HG02840 (cell line): Measurements from ENCODE around the gene RGS10.
"Not testable (repeated sequence)": the region's sequence is repeated elsewhere in the genome, so short reads cannot be mapped to it uniquely, and the experiment has no call there.

Source experiments
- ATAC-seq: cut with Tn5 transposase; IDR thresholded peaks from one replicate; pipeline ENCODE4 v1.9.1; 2021; ENCODE audit warnings: mild to moderate bottlenecking, moderate library complexity, moderate number of reproducible peaks; ENCODE audit not compliant: unreplicated experiment, low FRiP score

Gene RGS10

DNA sequence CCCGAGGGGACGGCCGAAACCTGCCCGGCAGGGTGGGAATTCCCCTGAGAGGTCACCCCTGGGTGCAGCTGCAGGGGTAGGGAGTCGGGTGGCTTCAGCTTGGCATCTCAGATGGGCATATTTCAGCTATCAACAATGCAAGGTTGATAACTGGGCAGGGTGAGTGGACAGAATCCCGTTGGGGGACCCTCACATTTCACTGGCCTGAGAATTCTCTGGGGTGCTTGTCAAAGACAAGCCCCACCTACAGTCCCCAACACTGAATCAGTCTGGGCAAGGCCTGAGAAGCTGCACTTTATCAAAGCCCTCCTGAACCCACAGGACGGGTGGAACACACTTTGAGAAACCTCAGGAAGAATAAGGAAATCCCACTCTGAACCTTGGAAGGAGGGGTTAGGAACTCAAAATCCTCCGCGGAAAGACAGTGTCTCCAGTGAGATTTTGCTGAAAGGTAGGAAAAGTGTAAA is 3.1 kb downstream of the RGS10 start:
- no peak for ATAC-seq

DNA sequence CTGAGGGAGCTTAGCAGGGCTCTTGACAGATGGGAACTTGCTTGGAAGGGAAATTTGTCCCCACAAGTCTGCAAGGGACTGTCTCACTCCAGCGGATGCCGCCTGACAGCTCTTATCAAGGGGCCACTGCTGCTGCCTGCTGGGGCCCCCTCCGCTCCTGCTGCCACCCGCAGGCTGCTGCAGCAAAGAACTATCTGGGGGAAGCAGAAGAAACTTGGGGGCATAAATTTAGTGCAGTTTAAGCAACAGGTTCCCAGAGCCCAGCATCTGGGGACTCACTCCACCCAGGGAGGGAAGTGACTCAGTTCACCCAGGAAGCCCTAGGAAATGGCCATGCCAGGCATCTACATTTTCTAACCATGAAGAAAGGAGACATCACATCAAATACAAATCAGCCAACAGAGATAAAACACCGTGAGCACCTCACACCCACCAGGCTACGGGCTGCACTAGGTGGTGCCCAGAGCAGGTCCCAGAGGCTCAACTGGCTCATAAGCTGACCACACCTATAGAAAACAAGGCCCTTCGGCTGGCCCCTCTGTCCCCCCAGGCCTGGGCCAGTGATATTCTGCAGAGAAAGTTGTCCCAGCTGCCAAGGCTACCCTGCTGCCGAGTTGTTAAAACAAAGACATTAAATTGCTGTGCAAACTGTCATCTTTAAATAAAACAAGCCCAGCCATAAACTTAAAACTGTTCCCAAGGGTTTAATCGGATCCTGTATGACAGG is 3.7 kb downstream of the RGS10 start:
- ATAC-seq: no peak

DNA sequence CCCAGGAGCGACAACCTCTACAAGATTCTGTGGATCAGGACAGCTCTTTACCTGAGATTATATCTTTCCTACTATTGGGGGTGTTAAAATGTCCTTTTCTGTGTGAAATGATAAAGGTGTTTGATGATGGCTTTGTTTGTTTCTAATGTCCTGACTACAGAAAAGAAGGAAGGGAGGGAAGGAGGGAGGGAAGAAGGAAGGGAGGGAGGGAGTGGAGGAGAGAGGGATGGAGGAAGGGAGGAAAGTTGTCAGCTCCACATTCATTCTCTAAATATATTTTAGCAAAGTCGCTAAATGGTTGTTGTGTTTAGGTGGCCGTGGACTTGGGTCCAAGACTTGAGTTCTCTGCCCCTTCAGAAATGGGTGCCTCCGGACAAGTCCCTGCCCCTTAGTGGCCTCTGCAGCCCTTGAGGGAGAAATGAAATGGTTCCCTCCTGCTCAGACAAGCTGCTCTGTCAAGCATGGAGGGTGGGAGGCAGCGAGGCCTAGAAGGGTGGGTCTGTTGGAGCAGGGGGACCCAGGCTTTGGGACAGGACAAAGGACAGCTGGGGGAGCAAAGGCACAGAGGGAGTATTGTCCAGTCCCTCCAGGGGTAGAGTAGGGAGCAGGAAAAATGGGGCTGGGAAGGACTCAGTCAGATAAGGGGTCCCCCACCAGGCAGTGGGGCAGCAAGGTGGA is 4.4 kb downstream of the RGS10 start:
- no peak for ATAC-seq

DNA sequence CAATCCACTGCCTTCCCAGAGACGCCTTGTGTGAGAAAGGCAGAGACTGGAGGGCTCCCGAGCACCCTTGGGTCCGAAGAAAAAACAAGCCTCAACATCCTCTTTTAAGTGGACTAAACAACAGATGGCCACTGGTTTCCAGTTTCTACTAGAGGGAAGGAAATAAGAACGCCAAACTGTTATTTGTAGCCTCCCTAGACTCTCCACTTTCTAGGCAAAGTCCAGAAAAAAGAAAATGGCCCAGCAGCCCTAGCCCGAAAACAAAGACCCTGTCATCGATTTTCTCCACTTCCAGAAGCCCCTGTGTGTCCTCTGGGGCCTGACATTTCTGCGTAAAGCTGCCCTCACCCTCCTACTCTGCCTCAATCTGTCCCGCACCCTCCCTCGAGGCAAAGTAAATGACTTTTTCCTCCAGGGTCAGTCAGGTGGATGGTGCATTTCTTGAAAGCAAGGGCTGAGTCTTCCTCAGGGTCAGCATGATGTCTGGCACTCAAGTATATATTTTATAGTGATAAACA is 6.0 kb downstream of the RGS10 start:
- ATAC-seq: no peak

DNA sequence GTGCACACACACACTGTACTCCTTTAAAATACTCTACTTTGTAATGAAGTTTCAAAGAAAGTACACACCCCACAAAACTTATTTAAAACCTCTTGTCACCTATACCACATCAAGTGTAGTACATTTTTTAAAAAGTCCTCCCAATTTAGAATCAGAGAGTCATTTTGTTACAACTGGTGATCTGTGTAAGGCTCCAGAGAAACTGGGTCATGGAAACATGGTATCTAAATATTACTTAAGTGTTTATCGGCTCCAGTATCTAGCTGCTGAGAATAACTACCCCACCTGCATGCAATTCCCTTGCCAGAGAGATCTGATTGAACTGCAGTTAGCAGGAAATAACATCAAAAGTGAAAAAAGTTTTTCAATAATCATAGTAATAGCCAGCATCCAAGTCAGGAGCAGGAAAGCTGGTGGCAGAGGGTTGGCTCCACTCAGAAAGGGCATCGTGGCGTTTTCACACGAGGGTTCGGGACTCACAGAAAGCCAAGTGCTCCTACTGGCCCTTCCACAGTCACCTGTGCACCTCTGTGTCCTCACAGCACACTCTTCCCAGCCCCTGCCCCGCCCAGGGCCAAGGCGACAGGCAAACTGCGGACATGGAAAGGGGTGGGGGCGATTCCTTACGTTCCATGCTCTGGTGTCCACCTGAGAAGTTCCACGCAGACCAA is 6.5 kb downstream of the RGS10 start:
- ATAC-seq: no peak

DNA sequence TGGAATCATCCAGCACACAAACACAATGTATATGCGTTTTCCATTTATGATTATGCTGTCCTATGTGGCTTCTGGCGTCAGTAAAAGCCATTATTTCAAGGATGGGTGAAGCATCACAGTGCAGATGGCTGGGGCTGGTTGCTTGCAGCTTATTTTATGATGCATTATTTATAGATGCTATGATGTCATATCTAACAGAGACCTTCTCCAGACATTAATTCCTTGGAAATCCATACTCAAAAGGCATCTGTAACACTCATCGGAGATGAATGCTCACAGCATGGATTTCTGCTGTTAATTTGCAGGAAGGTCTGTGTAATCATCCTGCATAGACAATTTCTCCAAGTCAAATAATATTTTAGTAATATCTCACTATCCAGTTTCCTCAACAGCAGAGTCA is 7.2 kb downstream of the RGS10 start:
- no peak for ATAC-seq

DNA sequence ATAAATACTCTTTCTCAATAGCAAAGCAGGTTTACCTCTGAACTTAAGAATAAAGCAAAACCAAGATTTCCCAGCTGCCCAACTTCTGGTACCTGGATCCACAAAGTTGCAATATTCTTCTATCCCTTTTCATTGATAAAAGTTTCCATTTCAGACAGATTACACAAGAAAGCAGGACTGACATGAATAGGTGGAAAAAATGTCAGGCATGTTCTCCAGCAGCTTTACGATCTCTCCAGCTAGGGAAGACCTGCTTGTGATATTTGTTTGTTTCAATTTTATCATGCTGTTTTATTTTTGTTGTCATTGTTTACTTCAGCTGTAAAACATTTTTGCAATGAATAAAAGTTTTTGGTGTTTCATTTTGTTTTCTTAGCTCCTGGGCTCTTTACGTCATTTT is 9.0 kb downstream of the RGS10 start:
- no peak for ATAC-seq

DNA sequence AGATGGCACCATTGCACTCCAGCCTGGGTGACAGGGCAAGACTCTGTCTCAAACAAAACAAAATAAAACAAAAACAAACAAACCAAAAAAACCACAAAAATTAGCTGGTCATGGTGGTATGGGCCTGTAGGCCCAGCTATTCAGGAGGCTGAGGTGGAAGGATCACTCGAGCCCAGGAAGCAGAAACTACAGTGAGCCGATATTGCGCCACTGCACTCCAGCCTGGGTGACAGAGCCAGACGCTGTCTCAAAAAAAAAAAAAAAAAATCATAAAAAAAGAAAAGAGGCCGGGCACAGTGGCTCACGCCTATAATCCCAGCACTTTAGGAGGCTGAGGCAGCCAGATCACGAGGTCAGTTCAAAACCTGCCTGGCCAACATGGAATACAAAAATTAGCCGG is 9.7 kb downstream of the RGS10 start:
- not testable (repeated sequence) for ATAC-seq

DNA sequence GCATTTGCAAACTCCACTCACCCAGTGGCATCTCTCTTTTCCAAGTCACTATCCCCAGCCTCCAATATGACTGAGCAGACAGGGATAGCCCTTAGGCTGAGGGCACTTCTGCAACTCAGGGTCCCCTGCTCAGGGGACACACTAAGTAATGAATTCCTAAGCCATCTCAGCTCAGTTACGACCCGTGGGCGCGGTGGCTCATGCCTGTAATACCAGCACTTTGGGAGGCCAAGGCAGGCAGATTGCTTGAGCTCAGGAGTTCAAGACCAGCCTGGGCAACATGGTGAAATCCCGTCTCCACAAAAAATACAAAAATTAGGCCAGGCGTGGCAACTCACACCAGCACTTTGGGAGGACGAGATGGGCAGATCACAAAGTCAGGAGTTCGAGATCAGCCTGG is 10.3 kb downstream of the RGS10 start:
- not testable (repeated sequence) for ATAC-seq

DNA sequence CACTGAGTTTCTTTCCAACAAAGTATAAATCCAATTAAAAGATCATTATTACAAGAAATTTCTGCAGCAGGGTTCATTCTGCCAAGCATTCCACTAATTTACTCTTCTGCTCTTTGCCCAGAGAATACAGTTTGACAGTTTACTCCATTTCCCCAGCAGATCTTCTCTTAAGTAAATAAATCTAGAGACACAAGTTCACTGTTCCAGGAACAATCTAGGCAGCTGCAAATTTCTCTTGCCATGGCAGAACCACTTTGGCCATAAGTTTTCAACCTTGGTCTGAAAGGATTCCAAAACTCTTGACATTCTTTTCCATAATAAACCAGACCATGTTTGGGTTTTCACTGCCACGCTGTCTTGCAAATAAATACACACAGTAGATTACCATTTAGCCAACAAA is 11.5 kb downstream of the RGS10 start:
- ATAC-seq: no peak

DNA sequence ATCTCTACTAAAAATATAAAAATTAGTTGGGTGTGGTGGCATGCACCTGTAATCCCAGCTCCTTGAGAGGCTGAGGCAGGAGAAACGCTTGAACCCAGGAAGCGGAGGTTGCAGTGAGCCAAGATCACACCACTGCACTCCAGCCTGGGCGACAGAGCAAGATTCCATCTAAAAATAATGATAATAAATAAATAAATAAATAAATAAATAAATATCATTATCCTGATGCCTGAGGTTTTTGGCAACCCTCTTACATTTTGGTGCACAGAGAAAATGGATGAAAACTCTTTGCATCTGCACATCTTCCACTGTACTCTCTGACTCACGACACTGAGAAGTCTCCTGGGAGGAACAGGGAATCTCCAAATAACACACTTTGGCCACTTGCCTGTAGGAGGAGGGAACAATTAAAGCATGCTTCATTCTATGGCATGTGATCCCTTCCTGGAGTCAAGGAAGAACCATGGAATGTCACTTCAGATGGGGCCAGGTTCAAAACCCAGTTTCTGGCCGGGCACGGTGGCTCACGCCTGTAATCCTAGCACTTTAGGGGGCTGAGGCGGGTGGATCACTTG is 13.8 kb downstream of the RGS10 start:
- ATAC-seq: not testable (repeated sequence)

DNA sequence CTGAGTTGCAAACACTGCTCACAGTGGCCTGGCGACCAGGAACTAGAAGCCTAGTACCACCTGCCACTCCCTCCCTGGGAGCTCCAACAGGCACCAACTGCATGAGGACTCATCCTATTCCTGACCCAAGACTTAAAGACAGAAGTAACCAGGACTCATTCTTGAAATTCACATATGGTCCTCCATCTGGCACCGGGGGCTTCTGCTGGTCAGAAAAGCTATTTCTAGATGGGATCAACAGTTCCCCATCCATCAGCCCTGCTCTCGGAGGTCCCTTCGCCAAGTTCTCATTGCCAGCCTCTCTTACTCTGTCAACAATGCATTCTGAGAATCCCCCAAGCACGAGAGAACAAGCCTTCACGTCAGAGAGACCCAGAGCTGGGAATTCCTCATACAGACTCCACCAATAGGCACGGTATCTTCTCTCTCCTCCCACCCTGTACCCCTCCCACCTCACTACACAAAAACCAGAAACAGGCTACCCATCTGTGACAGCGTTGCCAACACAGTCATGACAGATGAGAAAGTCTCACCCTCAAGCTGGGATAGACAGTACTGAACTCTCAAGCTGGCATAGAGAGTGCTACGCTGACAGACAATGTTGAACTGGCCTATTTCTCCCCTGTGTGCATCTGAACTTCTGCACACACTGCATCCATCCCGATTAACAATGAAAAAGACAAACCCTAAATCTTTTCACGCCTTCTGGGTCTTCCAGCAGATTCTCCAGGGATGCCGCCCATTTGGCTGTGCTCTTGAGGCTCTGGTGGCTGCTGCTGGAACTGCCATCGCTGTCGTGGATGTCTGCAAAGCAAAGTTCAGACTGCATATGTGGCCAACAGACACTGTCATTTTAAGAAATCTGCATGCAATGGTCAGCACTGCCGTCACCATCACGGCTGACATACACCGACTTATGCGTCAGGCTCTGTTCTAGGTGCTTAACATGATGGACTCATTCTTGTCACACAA is 15.6 kb downstream of the RGS10 start:
- no peak for ATAC-seq

DNA sequence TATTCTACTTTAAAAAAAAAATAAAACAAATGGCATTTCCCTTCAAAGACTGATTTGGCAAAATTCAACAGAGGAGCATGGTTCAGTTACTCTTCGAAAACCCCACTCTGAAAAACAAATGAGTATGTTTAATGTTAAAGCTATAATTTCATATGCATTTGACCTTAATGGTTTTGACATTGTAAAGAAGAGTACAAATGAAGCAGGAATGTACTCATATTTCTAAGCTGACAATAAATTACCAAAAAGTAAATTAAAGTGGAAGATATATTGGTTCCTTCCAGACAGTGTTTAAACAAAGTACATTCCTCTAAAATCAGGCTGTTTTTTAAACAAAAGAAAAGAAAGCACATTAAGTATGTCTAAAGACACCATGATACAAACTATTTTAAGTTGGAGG is 16.4 kb downstream of the RGS10 start:
- no peak for ATAC-seq

DNA sequence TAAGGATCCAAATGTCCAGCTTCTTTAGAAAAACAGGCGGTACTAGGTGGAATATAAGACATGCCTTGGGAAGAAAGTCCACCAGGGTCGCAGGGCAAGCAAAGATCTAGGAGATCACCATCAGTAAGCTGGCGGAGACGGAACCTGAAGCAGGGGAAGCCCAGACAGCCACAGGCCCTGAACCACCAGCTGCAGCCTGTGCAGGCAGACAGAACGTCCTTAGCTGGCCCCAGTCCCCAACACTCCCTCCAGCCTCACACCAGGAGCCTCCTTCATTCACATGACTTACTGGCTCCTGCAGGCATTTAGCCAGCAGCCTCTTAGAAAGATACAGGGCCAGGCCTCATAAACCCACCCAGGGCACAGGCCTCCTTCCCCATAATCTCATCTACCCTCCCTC is 17.4 kb downstream of the RGS10 start:
- no peak for ATAC-seq

DNA sequence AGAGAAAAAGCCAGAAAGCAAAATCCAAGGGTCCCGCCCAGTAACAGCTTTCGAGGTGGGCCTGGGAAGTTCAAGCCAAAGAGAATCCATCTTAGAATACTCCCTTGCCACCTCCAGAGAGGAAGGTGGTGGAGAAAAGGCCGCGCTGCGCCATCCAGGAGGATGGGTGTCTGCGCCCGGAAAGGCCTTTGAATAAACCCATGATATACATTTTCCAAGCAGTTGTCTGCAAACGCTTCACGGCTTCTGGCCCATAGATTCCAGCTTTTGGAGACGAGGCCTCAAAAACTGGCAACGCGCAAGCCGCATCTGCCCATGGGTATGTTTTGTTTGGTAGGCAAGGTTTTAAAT is 17.8 kb downstream of the RGS10 start:
- ATAC-seq: no peak

DNA sequence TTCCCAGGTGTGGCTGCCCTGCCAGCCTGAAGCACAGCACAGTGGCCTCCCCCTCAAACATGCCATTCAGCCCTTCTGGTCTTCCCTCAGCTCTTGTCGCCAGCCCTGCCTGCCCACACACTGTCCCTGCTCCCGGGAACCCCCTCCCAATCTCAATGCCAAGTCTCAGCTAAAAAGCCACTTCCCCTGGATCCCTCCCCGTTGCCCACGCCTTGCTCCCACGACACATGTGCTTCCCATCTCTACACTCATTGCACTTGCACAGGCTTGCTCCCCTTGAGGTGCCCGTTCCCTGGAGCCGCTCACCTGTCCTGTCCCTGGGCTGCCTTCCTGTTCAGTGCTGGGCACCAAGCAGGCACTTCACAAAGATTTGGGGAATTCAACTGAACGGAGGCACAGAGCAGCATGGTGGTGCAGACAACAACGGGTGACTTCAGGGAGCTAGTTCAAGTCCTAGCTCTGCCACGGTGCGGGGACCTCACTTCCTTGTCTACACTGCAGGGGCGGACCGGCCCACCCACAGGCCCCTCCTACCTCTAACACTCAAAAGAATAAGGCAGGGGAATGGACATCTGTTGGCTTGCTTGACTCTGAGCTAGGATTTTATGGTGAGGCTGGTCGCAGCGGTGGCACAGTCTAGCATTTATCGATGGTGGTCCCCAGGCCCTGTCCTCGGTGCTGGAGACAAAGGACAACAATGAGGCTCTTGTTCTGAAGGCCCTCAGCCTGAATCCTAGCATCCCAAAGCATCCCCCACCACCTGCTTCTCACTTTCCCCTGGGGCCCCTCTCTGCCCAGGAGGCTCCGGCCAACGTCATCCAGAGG is 18.4 kb downstream of the RGS10 start:
- ATAC-seq: no peak

DNA sequence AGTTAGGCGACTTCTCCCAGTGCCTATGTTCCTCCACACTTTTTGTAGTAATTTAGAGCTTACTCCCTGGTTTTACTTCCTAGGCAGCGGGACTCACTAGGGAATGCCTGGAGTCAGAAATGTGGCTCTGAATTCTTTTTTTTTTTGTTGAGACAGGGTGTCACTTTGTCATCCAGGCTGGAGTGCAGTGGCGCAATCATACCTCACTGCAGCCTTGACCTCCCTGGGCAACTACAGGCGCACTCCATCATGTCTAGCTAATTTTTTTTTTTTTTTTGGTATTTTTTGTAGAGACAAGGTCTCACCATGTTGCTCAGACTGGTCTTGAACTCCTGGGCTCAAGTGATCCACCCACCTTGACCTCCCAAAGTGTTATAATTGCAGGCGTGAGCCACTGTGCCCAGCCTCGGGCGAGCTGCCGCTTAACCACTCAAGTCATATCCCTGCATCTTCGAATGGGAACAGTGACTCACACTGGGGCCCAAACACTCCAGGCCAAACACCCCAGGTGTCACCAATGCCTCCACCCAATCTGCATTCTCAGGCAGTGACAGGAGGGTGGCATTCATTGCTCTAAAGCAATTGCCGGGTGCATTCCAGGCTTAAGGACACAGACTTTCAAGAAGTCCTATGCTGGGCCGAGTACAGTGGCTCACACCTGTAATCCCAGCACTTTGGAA is 19.6 kb downstream of the RGS10 start:
- ATAC-seq: no peak

DNA sequence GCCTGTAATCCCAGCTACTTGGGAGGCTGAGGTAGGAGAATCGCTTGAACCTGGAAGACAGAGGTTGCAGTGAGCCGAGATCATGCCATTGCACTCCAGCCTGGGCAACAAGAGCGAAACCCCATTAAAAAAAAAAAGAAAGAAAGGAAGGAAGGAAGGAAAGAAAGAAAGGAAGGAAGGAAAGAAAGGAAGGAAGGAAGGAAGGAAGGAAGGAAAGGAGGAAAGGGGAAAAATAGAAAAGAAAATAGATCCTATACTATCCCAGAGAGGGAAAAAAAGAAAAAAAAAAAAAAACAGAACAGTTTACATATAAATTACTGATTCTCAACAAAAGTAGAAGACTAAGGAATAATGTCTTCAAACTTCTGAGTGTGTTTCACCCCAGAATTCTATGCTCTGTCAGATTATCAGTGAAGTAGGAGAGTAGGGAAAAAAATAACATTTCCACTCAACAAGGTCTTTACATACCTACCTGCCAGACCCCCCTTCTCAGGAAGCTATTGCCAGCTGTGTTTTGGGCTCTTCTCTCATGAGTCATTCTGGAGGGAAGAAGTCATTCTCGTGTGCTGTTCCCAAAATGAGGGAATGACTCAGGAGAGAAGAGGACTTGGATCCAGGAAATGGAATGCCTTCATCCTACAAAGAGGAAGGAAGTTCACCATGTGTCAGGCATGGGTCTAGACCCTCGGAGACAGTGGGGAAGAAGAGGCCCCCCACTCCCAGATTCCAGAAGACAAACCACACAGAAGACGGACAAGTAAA is 20.9 kb downstream of the RGS10 start:
- ATAC-seq: no peak
